ENCODE measurements around the gene EPPIN. TPM values are rescaled to one million over a fixed set of nuclear protein-coding genes. Genes with fewer than 3 reads are reported as not detected.
"Not testable (repeated sequence)": the region's sequence is repeated elsewhere in the genome, so short reads cannot be mapped to it uniquely, and the experiment has no call there.

EPPIN gene
- not detected in 2 replicates for total RNA-seq (2014; rRNA removed; shearing (Covaris generic))
- polyA plus RNA-seq (2015; cell fraction: cytosol; rRNA removed): not detected in 2 replicates
- not detected in 2 replicates for polyA plus RNA-seq (2015; cell fraction: nucleus; rRNA removed)

DNA sequence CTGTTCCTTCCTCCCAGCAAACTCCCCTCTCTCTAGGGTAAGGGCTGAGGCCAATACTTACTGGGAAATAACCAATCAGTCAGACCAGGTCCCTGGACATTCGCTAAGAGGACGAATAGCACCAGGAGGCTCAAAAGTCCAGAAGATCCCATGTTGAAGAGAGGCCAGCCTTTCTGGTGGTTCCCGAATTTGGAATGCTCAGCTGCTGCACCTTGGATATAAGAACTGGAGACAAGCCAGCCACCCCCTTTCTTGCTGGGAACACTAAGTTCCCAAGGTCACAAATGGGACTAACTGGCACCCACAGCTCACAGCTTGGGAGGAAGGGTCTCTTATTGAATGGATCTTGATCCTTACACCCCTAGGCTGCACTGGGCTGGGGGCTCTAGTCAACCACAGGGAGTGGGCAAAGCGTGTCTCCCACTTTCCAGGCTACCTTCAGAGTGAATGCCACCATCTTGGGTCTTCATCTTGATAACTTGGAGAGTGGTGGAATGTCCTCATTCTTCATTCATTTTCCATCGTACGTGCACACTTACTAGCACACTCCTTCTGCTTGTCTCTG lies at the start of gene EPPIN:
Gene EPPIN, minus strand, starts transcription at position 196 of the 565 bp plus-strand sequence. Its CDS starts 44 bp downstream, at position 152.
- no peak for DNase-seq (ENCODE audit: low read depth)

DNA sequence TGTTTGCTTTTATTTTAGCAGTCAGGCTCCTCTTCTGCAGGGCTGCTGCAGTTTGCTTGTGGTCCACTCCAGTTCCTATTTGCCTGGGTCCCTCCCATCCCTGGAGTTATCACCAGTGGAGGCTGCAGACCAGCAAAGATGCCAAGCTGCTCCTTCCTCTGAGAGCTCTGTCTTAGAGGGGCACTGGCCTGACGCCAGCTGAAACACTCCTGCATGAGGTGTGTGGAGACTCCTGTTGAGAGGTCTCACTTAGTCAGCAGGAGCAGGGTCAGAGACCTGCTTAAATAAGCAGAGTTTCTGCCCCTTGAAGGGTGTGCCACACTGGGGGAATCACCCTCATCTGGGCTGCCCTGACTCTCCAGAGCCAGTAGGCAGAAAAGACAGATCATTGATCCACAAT lies 48.0 kb upstream of the EPPIN start:
- DNase-seq (ENCODE audit: low read depth): no peak

DNA sequence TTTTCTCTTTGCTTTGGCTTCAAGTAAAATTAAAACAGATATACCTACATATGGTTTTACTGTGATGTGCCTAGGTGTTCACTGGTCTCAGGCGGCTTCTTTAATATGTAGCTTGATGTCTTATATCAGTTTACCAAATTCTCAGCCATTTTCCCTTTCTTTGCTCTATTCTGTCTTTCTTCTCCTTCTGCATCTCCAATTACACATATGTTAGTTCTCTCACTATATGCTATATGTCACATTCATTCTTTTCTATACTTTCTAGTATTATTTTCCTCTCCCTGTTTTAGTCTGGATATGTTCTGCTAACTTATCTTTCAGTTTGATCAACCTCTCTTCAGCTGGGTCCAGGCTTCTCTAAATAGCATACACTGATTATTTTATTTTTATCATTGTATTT lies 46.3 kb upstream of the EPPIN start:
- DNase-seq (ENCODE audit: low read depth): no peak

DNA sequence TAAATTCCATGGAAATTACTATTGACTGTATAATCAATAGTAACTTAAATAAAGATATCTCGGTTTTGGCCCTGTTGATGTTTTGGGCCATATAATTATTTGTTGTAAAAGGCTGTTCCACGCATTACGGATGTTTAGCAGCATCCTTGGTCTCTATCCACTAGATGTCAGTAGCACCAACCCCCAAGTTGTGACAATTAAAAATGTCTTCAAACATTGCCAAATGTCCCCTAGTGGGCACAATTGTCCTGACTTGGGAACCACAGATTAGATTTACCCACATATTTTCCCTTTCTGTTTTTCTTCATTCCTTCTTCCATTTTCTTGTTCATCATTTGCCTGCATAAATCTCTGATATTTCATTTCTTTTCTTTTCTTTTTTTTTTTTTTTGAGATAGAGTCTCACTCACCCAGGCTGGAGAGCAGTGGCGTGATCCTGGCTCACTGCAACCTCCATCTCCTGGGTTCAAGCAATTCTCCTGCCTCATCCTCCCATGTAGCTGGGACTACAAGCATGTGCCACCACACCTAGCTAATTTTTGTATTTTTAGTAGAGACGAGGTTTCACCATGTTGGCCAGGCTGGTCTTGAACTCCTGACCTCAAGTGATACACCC lies 45.5 kb upstream of the EPPIN start:
- DNase-seq (ENCODE audit: low read depth): peak; percentile 56

DNA sequence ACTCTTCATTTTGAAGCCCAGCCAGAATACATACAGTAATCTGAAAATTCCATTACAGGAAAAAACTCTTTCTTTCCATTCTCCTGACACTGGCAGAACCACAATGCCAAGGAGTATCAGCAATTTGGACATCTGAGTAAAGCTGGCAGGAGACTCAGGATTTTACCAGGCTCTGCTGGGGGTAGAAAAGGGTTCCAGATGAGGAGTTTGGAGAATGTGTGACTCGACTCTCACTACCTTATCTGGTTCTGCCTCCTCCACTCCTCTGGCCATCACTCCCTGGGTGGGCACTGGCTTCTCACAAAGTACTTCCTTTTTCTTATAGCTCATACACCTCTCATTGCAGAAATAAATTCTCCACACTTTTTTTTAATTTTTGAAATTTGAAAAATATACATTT lies 42.5 kb upstream of the EPPIN start:
- DNase-seq (ENCODE audit: low read depth): no peak

DNA sequence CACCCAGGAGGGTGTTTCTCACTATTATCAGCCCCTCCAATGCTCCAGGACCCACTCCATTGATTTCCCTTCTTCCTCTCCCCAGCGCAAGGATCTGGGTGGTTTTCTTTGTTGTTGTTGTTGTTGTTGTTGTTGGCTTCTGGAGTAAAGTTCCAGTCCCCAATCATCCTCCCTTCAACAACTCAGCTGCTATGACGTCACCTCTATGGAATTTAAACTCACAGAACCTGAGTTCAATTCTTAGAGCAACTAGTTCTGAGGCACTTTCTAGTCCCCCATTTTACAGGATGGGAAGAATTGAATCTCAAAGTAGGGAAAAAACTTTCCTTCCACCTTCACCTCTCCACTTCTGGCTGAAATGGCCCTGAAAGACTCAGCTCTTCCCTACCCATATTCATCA lies 41.6 kb upstream of the EPPIN start:
- no peak for DNase-seq (ENCODE audit: low read depth)

DNA sequence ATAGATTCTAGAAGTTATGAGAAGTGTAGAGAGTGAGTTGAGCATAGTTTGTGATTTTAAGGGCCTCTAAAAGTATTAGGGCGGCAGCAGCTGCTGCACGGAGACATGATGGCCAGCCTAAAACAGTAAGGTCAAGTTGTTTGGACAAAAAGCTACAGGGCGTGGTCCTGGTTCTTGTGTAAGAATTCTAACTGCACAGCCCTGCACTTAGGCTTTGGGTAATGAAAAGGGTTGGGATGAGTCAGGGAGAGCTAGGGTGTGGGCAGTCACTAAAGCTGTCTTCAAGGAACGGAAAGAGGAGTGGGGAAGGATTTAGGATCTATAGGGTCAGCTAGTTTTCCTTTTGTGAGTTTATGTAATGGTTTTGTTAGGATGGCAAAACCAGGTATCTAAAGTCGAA lies 38.8 kb upstream of the EPPIN start:
- DNase-seq (ENCODE audit: low read depth): not testable (repeated sequence)

DNA sequence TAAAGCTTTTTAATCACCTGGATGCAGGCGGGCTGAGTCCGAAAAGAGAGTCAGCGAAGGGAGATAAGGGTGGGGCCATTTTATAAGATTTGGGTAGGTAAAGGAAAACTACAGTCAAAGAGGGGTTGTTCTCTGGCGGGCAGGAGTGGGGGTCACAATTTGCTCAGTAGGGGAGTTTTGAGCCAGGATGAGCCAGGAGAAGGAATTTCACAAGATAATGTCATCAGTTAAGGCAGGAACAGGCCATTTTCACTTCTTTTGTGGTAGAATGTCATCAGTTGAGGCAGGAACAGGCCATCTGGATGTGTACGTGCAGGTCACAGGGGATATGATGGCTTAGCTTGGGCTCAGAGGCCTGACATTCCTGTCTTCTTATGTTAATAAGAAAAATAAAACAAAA lies 37.1 kb upstream of the EPPIN start:
- DNase-seq (ENCODE audit: low read depth): not testable (repeated sequence)

DNA sequence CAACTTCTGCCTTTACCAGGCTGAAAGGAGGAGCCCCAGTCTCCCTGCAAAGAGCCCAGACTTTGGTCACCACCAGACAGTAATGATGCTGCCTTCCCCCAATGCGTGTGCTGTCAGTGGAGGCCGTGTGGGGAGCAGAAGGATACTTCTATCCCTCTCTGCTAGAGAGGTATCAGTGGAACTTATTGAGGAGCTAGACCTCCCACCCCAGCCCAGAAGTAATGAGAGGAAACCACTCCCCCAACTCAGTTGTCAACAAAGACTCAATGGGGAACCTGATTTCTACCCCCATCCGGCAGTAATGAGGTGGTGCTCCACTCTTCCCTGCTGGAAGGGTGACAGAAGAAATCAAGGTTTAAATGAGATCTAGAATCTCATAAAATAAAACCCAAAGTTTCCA lies 36.3 kb upstream of the EPPIN start:
- DNase-seq (ENCODE audit: low read depth): no peak

DNA sequence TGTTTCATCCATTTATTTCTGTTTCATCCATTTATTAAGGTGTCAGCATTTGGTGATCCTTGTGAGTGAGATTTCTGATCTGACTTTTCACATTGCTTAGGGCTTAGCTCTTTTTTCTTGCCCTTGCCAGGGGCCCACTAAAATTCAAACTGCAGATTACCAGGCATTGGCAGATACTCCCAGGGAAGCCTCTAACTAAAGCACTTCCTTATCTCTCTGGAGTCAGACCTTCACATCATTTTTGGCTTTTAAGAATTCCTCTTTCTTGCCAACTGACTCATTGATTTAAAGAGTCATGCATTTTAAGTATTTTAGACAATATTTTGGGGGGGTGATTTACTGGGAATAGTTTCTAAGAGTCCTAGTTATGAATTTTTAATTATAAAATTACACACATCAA lies 34.5 kb upstream of the EPPIN start:
- DNase-seq (ENCODE audit: low read depth): no peak

DNA sequence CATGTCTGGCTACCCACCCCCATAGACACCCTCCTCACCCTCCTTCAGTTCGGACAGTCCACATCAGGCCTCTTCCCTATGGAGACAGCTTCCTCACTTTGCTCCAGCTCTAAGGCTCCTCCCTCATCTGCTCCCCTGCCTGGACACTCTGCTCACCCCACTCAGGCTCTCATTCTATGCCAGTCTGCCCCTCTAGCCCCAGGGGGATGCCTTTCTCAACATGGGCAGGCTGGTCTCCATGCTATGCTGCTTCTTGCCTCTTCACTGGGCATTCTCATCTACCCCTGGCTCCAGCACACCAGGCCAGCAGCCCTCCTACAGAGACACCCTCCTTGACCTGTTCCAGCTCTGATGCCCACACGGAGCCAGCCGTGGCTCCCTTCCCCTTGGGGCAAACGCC lies 32.0 kb upstream of the EPPIN start, which contains the start of gene WFDC8:
Gene WFDC8, minus strand, starts transcription at position 101 of the 400 bp plus-strand sequence. Its CDS starts 37 bp downstream, at position 64.
- no peak for DNase-seq (ENCODE audit: low read depth)

DNA sequence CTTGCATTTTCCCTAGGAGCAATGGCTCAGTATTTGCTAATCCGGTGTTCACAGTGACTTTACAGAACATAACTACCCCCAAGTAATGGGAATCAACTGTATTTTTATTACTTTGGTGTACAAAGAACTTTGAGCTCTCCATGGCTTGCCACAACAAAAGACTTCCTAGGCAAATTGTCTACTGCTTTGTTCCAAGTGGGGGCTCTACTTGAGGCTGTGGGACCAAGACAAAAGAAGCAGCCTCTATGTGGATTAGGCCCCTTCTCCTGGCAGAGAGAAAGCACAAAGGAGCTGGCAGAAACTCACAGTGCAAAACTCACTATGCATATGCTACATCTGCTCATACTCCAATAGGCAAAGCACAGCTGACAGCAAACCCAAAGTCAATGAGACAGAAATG lies 31.0 kb upstream of the EPPIN start:
- DNase-seq (ENCODE audit: low read depth): no peak

DNA sequence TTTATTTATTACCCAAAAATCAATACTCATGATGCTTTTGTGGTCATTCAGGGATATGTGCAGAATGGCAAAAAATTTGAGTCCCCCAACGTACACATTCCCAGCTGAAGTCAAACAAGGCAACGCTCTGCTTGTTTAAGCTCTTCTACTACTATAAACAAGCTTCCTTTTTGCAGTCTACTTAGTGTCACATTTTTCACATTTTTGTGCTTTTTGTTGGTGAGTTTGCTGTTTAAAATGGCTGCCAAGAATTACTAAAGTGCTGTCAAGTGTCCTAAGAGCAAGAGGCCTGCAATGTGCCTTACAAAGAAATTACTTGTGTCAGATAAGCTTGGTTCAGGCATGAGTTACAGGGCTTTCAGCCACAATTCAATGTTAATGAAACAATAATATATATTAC lies 29.8 kb upstream of the EPPIN start:
- no peak for DNase-seq (ENCODE audit: low read depth)

DNA sequence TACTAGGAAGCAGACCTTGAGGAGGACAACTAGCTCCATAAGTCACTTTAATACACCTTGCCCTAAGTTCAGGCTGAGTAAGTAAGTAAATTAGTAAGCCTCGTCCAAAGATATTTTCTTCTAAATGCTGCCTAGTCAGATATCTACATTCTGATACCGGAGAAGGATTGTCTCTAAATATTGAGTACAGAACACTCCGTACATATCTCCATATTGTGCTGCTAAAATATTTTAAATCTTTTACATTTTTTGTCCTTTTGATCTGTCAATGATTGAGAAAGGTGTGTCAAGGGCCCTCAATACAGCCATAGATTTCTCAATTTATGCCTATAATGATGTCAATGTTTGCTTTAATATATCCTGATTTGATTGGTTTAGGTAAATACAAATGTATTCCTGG lies 28.7 kb upstream of the EPPIN start:
- DNase-seq (ENCODE audit: low read depth): no peak

DNA sequence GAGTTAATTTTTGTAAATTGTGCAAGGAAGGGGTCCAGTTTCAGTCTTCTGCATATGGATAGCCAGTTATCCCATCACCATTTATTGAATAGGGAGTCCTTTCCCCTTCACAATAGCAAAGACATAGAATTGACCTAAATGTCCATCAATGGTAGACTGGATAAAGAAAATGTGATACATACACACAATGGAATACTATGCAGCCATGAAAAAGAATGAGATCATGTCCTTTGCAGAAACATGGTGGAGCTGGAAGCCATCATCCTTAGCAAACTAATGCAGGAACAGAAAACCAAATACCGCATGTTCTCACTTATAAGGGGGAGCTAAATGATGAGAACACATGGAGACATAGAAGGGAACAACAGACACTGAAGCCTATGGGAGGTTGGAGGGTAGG lies 22.4 kb upstream of the EPPIN start:
- DNase-seq (ENCODE audit: low read depth): not testable (repeated sequence)

DNA sequence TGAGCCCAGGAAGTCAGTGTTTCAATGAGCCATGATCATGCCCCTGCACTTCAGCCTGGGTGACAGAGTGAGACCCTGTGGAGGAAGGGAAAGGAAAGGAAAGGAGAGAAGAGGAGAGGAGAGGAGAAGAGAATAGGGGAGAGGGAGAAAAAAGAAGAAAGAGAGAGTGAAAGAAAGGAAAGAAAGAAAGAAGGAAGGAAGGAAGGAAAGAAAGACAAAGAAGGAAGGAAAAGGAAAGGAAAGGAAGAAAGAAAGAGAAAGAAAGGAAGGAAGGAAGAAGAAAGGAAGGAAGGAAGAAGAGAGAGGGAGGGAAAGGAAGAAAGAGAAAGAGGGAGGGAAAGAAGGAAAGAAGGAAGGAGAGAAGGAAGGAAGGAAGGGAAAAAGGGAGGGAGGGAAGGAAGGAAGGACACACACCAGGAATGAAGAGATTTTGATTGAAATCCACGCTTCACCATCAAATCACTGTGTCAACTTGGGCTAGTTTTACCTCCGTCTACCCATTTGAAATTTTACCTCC lies 17.6 kb upstream of the EPPIN start:
- DNase-seq (ENCODE audit: low read depth): no peak

DNA sequence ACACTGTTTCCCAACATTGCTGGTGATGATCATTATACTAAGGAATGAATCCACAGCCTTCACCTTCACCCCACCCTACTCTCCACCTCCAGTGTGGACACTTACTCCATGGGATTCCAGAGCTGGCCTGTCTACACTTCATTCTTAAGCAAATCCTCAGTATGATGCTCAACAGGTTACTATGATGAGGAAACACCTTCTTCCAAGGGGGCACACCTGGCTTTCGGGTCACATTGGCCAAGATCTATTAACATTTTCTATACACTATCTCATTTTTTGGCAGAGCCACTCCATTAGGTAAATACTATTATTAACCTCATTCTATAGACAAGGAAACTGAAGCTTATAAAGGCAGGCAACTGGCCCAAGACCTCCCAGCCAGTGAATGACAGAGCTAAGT lies 8.0 kb upstream of the EPPIN start:
- DNase-seq (ENCODE audit: low read depth): no peak

DNA sequence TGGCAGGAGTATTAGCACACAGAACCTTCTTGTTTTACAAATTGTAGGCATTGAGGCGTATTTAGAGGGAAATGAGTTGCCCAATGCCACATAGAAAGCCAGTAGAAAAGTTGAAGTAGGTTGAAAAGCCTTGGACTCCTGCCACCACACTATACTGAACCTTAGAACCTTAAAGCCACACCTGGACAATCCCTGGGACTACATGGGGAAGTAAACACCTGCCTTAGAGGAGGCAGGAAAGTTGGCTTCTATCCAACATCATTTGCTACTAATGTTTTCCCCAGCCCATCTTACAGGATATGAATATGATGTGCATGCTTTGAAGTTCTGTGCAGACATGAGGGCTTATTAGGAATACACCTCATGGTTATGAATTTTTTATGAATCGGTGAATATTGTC lies 5.3 kb upstream of the EPPIN start:
- no peak for DNase-seq (ENCODE audit: low read depth)

DNA sequence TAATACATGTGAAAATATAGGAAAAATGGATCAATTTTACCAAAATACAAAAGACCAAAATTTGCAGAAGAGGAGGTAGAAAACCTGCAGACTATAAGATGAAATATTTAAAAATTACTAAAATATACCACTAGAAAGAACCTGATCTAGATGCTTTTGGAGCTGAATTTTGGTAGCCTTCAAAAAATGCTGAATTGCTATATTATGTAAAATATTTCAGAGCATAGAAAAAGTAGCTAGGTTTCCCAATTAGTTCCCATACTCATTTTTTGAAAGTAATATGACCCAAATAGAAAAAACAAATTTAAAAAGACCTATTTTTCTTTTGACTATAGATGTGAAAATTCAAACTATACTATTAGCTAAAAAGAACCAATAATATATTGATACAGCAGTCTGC lies 3.6 kb upstream of the EPPIN start:
- no peak for DNase-seq (ENCODE audit: low read depth)

DNA sequence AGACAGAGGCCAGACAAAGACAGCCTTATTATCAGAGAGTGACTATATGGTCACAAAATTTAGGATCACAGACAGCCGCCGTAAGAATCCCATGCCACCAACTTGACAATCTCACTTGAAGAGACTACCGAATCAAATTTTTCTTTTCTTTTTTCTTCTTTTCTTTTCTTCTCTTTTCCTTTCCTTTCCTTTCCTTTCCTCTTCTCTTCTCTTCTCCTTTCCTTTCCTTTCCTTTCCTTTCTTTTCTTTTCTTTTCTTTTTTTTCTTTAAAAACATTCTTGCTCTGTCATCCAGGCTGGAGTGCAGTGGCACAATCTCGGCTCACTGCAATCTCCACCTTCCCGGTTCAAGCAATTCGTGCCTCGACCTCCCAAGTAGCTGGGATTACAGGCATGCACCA lies 1.2 kb upstream of the EPPIN start:
- no peak for DNase-seq (ENCODE audit: low read depth)

DNA sequence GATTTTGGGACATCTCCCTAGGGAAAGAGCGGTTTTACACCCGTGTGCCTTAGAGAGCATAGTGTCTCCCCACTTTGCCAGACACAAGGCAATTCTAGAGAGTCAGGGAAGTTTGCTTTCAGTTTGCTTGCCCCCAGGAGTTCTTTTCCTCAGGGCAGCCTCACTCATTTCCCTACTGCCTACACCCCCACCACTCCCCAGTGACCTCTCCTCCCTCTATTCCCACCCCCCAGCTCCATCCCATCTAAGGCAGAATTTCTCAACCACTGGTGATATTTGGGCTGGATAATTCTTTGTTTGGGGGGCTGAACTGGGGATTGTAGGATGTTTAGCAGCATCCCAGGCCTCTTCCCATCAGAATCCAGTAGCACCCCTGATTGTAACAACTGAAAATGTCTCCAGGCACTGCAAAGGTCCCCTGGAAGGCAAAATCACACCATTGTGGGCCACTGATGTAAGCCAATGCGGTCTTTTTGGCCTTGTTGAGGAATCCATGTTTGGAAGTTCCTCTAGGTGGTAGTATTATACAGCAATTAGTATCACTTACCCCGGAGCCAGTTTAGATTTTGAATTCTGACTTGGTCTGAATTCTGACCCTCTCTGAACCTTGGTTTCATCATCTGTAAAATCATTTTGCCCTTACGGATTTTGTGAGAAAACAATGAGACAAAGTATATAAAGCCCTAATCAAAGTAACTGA lies 1.3 kb downstream of the EPPIN start:
- peak; percentile 27 for DNase-seq (ENCODE audit: low read depth)

DNA sequence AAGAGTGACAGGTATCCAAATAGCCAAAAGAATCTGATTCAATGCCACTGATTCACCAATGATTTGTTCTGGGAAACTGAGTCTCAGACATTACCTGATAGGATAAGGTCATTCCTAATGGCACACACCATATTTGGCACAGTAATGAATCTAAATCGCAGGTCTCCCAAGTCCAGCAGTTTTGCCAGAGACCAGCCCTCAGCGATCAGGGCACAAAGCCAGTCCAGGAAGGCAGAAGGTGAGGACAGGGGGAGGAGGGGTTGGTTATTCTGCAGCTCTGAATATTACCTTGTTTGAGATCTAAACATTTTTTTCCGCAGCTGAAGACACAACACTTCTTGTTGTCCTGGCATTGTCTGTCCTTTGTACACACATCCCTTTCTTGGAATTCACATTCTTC lies 1.9 kb downstream of the EPPIN start:
- no peak for DNase-seq (ENCODE audit: low read depth)

Measured in HT1080 (cell line).